HG03280 (cell line): ENCODE data around the gene FYCO1.
"Not testable (repeated sequence)": the region's sequence is repeated elsewhere in the genome, so short reads cannot be mapped to it uniquely, and the experiment has no call there.

Source experiments
- ATAC-seq: cut with Tn5 transposase; IDR thresholded peaks from one replicate; pipeline ENCODE4 v1.9.1; 2021; ENCODE audit warnings: mild to moderate bottlenecking, moderate library complexity; ENCODE audit not compliant: unreplicated experiment

Gene FYCO1

DNA sequence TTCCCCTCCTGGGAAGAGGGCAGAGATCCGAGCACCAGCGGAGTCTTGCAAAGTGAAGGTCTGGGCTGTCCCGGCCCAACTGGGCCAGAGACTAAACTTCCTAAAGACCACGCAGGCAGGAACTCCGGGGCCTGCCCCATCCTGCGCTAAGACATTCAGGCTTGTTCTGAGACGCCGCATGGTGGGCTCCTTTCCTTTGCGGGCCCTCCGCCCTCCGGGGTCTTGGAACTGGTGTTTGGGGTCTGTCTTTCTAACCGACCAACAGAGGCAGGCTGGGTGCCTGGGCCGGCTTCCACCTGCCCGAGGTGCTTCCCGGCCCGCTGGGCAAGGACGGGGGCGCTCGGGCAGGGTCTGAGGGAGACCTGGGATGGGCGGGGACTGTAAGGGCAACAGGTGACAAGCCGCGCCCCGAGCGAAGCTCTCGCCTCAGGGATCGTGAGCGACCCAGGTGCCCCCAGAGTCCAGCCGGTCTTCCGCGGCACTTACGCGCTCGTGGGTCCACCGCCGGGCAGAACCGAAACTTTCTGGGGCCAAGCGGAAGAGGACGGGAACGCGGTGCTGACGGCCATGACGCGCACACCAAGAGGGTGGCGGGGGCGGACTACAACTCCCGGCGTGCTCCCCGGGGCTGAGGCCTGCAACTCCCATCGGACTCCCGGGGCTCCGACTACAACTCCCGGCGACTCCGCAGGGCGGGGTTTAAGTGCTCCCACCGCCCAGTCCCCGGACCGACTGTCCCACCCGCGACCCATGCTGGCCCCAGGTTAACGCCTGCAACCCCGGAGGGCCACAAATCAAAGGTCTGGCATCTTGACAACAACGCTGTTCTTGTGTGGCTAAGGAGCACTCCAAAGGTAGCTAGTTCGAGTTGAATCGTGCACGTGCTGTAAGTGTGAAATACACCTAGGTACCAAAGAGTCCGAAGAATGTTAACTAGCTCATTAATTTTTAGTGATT is at the start of gene FYCO1:
Gene FYCO1, minus strand, starts transcription at position 589 of the 957 bp plus-strand sequence. CDS start 10,914 bp downstream, outside the sequence.
- ATAC-seq = peak; percentile 91

GRCh38 chr3:46038916-46039315 is 43.3 kb upstream of the FYCO1 start:
- no peak for ATAC-seq

DNA sequence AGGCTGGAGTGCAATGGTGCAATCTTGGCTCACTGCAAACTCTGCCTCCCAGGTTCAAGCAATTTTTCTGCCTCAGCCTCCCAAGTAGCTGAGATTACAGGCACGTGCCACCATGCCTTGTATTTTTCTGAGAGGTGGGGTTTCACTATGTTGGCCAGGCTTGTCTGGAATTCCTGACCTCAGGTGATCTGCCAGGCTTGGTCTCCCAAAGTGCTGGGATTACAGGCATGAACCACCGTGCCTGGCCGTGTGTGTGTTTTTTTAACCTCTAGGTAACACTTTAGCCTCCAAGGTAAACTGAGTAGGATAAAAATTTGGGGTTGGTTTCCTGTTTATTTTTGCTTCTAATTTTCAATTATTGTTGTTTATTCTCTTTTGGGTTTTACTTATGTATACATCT is 42.4 kb upstream of the FYCO1 start:
- ATAC-seq = not testable (repeated sequence)

GRCh38 chr3:46036191-46036590 is 40.6 kb upstream of the FYCO1 start:
- no peak for ATAC-seq

DNA sequence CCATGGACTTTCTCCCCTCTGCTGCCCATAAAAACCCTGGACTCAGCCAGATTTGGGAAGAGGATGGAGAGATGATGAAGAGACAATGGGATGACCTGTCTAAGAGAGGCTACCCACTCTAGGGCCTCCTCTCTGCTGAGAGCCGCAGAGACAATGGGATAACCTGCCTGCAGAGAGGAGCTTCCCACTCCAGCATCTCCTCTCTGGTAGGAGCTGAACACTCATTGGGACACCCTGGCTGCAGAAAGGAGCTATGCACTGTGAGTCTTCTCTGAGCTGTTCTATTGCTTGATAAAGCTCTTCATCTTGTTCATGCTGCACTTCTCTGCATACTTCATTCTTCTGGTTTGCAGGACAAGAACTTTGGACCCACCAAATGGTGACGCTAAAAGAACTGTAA is 36.1 kb upstream of the FYCO1 start:
- ATAC-seq = no peak

DNA sequence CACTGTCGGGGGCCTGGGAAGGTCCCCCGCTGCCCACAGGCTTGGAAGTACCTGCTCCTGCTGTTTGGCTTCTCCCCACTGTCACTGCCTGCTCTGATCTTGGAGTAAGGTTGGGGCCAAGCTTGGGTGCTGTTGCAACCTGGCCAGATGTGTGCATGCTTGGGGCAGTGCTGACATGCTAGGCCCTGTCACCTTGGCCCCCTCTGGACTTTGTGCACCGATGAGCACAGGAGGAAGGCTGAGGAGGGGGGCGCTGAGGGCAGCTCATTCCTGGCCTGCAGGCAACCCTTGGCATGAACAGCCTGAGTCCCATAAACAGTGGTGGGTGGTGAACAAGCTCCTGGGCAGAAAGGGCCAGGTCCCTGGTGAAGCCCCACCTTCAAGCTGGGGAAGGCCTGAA is 35.6 kb upstream of the FYCO1 start:
- no peak for ATAC-seq

DNA sequence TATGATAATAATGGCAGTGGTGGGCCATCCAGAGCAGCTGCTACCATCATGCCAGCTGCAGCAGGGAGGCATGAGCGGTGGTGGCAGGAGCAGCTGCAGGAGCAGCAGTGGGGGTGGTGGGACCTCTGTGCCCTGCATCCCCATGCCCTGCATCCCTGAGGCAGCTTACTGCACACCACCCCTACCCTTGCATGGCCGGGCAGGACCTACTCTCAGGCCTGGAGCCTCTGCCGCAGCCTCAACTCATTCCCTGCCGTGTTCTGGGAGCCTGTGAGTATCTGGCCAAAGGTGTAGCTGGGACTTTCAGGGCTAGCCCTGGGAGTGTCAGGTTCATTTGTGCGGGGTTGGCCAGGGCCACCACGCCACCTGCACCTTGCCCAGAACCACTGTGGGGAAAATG is 35.0 kb upstream of the FYCO1 start:
- no peak for ATAC-seq

- no peak for ATAC-seq
Measured at GRCh38 chr3:46029953-46030543, 34.4 kb upstream of the FYCO1 start.

DNA sequence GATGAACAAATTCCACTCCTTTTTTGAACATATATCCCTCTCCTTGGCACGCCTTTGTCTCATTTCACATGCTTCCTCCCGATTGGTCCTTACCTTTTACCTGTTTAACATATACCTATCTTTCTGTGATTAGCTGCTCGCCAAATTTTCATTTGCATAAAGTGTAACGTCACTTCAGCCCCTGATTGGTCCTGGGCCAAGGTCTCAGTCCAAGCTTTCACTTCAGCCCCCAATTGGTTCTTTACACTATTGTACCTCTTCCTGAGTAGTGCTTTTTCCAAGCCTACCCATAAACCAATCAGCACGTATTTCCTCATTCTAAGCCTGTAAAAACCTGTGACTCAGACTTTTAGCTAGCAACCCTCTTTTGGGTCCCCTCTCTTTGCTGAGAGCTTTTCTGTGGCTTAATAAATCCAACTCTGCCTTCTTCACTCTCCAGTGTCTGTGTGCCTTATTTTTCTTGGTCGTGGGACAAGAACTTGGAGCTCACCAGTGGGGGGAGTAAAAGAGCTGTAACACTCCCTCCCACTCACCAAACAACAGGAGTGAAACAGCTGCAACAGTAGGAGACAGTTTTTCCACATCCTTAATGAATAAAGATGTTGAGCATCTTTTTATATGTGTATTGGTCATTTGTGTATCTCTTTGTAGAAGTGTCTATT is 32.2 kb upstream of the FYCO1 start:
- ATAC-seq = no peak

DNA sequence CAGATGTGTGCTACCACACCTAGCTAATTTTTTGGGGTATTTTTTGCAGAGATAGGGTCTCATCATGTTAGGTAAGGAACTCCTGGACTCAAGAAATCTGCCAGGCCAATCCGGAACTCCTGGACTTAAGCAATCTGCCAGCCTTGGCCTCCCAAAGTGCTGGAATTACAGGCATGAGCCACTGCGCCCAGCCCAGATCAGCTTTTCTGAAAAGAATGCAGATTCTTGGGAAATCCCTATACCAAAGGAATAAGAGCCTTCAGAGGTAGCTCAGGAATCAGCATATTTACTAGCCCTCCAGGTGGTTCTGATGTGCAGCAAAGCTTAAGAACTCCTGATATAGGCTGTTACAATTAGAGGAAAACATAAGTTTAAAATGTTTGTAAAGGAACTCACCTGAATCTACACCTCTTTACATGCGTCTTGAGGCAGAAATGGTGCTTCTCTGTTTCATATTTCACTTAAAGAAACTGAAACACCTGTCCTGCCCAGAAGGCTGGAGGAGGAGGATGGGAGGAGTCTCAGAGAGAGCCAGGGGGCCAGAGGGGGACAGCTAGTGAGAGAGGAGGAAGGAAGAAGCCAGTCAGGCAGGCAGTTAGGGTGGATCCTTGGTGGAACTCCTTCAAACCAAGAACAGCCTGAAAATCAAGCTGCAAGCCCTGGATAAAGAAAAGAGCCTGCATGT is 31.5 kb upstream of the FYCO1 start, which contains the start of gene XCR1:
Gene XCR1, minus strand, starts transcription at position 463 of the 685 bp plus-strand sequence. CDS start 5,536 bp downstream, outside the sequence.
- no peak for ATAC-seq

DNA sequence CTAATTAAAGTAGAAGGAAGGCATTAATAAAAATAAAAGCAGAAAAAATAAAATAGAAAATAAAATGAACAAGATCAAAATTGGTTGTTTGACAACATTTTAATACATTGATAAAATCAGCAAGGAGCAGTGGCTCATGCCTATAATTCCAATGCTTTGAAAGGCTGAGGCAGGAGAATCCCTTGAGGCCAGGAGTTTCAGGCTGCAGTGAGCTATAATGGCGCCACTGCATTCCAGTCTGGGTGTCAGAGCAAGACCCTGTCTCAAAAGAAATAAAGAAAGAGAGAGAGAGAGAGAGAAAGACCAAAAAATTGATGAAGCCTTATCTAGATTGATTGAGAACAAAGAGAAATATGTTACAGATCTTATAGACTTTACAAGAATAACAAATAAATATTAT is 29.5 kb upstream of the FYCO1 start:
- no peak for ATAC-seq

DNA sequence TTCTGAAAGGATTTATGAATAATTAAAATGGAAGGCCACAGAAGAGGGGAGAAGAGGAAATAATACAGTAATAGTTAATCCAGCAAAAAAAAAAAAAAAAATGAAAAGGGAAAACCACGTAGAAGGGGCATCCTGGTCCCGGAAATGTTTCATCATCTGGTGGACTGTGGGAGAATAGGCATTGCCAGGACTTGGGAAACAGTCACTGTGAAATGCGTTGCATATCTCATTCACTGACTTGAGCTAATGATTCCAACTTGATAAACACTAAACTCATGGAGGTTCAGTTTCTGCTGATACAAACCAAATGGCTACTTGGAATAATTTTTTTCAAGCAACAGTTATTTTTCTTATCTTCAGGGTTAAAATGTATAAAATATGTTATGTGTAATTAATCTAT is 28.5 kb upstream of the FYCO1 start:
- no peak for ATAC-seq

- ATAC-seq = no peak
Measured at GRCh38 chr3:46022909-46023785, 27.5 kb upstream of the FYCO1 start.

- ATAC-seq = no peak
Measured at GRCh38 chr3:46021516-46021915, 25.9 kb upstream of the FYCO1 start.

DNA sequence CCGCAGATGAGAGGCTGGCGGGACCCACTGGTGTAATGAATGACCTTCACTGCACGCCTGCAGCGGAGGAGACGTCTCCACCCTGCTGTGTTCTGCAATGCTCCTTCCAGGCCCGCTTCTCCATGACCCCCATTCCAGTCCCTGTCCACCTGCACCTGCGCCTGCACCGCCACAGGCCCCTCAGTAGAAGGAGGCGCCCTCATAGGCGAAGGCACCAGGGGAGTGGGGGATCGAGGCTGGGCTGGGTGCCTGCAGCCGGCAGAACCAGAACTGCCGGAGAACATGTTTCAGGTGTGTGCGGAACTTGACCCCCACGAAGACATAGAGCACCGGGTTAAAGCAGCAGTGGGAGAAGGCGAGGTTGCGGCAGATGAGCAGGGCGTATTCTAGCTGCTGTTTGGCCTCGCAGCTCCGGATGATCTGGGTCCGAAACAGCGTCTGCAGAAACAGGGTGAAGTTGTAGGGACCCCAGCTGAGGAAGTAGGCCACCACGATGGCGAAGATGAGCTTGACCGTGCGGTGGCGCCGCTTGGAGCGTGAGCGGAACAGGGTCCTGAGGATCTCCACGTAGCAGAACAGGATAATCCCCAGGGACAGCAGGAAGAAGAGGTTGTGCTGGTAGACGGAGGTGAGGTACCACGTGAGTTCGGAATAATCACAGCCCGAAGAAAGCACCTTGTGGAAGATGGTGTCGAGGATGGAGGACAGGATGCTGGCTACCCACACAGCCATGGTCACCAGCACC is 25.3 kb upstream of the FYCO1 start:
- no peak for ATAC-seq

- ATAC-seq = no peak
Measured at GRCh38 chr3:46019707-46020106, 24.1 kb upstream of the FYCO1 start.

- no peak for ATAC-seq
Measured at GRCh38 chr3:46017720-46018119, 22.1 kb upstream of the FYCO1 start.

- no peak for ATAC-seq
Measured at GRCh38 chr3:46013316-46014094, 17.9 kb upstream of the FYCO1 start.

DNA sequence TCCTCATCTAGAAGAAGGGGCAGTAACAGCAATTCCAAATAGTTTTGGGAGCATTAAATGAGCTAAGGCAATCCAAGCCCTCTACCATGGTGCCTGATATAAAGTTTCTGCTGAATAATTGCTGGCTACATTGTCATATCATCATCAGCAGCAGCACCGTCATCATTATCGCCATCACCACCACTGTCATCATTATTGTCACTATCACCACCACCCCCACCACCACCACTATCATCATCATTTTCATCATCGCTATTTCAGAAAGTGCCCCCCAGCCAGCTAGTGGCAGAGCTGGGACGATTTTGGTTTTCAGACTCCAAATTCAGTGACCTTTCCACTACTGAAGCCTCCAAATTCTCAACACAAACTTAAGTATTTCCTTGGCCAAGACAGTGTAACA is 16.6 kb upstream of the FYCO1 start:
- no peak for ATAC-seq
